A549 (cell line): ENCODE measurements around the gene SLC48A1. TPM values are rescaled to one million over a fixed set of nuclear protein-coding genes. Genes with fewer than 3 reads are reported as not detected.
A peak's percentile ranks its signal among the peaks of the same experiment; 100 is the strongest.

Experiments
- ATAC-seq, 2 experiments: fragments of 200-7000 bp in 1 of 2; fragments of >200 bp in 1 of 2; cut with Nextera tagmentation in 1 of 2; cut with Tn5 transposase in 1 of 2; 3 replicates each; pipeline versions ENCODE4 v1.8.0 to v1.9.1; 2018 to 2020; ENCODE audit warnings: mild to moderate bottlenecking in 1 of 2, moderate library complexity in 1 of 2
- CTCF ChIA-PET: fragments of 300-600 bp; sonication (Branson Sonifier 250); formaldehyde crosslinking; extraction: SDS; loops from one replicate; lab custom pipeline; 2021; ENCODE audit warnings: antibody characterized with exemption, inconsistent platforms; lab: Yijun Ruan, JAX
- POLR2A ChIA-PET: fragments of 350-600 bp; formaldehyde crosslinking; extraction: SDS; loops from one replicate; lab custom pipeline; 2021; ENCODE audit warnings: antibody characterized with exemption, inconsistent platforms; lab: Yijun Ruan, JAX
- DNase-seq, 2 experiments: peaks; one replicate each; pipeline versions ENCODE4 v3.0.0 to v3.0.0-alpha.2; 2011 to 2016; ENCODE audit warnings: low read depth in 1 of 2, low spot score in 1 of 2
- FAIRE-seq: peaks from 2 replicates; lab custom pipeline; 2011; peaks lifted over from hg19 to GRCh38; lab: Jason Lieb, UNC
- H3K27ac ChIP-seq, 2 experiments: fragments of >200 bp; sonication (Bioruptor Twin); formaldehyde crosslinking; 3 replicates each; pipeline ENCODE4 v1.5.1; 2016 to 2017
- H3K4me1 ChIP-seq: fragments of >200 bp; sonication (Bioruptor Twin); formaldehyde crosslinking; 3 replicates; pipeline ENCODE4 v1.6.1; 2016
- H3K4me2 ChIP-seq: fragments of >200 bp; sonication (Bioruptor Twin); formaldehyde crosslinking; 3 replicates; pipeline ENCODE4 v1.6.1; 2016
- H3K4me3 ChIP-seq: fragments of >200 bp; sonication (Bioruptor Twin); formaldehyde crosslinking; 3 replicates; pipeline ENCODE4 v1.5.1; 2016
- H3K9me3 ChIP-seq: fragments of >200 bp; sonication (Bioruptor Twin); formaldehyde crosslinking; 3 replicates; pipeline ENCODE4 v1.6.1; 2016
- CTCF ChIP-seq: fragments of >200 bp; sonication (Bioruptor Twin); formaldehyde crosslinking; IDR thresholded peaks from 3 replicates; pipeline ENCODE4 v1.5.1; 2016
- EHF ChIP-seq: fragments of 250-450 bp; sonication (Bioruptor Pico); IDR thresholded peaks from 2 replicates; pipeline ENCODE4 v1.5.0; 2020; ENCODE audit warnings: mild to moderate bottlenecking
- ESRRA ChIP-seq: fragments of 150-350 bp; IDR thresholded peaks from 2 replicates; pipeline ENCODE4 v1.6.1; 2014; ENCODE audit warnings: mild to moderate bottlenecking, low read length, borderline replicate concordance
- FOSB ChIP-seq: fragments of 250-450 bp; sonication (Bioruptor Pico); IDR thresholded peaks from 2 replicates; pipeline ENCODE4 v1.5.0; 2020; ENCODE audit warnings: mild to moderate bottlenecking, moderate library complexity
- FOXS1 ChIP-seq: fragments of 250-450 bp; sonication (Bioruptor Pico); IDR thresholded peaks from 2 replicates; pipeline ENCODE4 v1.5.0; 2020; ENCODE audit warnings: mild to moderate bottlenecking, moderate library complexity
- GATA3 ChIP-seq: IDR thresholded peaks from 2 replicates; pipeline ENCODE4 v1.6.1; 2012; ENCODE audit warnings: borderline replicate concordance
- HEYL ChIP-seq: fragments of 250-450 bp; sonication (Bioruptor Pico); IDR thresholded peaks from 2 replicates; pipeline ENCODE4 v1.8.0; 2021; ENCODE audit warnings: mild to moderate bottlenecking, moderate library complexity
- HOXB5 ChIP-seq: fragments of 250-450 bp; sonication (Bioruptor Pico); IDR thresholded peaks from 2 replicates; pipeline ENCODE4 v1.5.0; 2020; ENCODE audit warnings: mild to moderate bottlenecking, moderate library complexity
- JUNB ChIP-seq: fragments of >200 bp; sonication (Bioruptor Twin); formaldehyde crosslinking; IDR thresholded peaks from 2 replicates; pipeline ENCODE4 v1.6.1; 2016
- KDM1A ChIP-seq: fragments of 200-600 bp; sonication (generic); IDR thresholded peaks from 2 replicates; pipeline ENCODE4 v1.6.1; 2016; ENCODE audit warnings: low read depth, mild to moderate bottlenecking
- KDM5A ChIP-seq: fragments of 200-600 bp; sonication (generic); IDR thresholded peaks from 2 replicates; pipeline ENCODE4 v1.6.1; 2016; ENCODE audit warnings: antibody characterized with exemption, mild to moderate bottlenecking
- MAZ ChIP-seq: fragments of 150-350 bp; IDR thresholded peaks from 2 replicates; pipeline ENCODE4 v1.6.1; 2014; ENCODE audit warnings: antibody characterized with exemption, low read depth, low read length, borderline replicate concordance
- NR3C1 ChIP-seq: fragments of >200 bp; sonication (Bioruptor Twin); formaldehyde crosslinking; IDR thresholded peaks from 3 replicates; pipeline ENCODE4 v1.6.1; 2017
- PHF8 ChIP-seq: fragments of 200-600 bp; sonication (generic); IDR thresholded peaks from 2 replicates; pipeline ENCODE4 v1.6.1; 2016; ENCODE audit warnings: low read depth, mild to moderate bottlenecking, antibody characterized with exemption, moderate library complexity, borderline replicate concordance
- RAD21 ChIP-seq, 2 experiments: fragments of >200 bp in 1 of 2; sonication (Bioruptor Twin) in 1 of 2; formaldehyde crosslinking in 1 of 2; IDR thresholded peaks in 1 of 2; conservative IDR thresholded peaks in 1 of 2; 2 replicates in 1 of 2; 3 replicates in 1 of 2; pipeline ENCODE4 v1.6.1; 2012 to 2018; ENCODE audit warnings: inconsistent platforms in 1 of 2
- RARB ChIP-seq: fragments of 250-450 bp; sonication (Bioruptor Pico); IDR thresholded peaks from 2 replicates; pipeline ENCODE4 v1.8.0; 2021; ENCODE audit warnings: mild to moderate bottlenecking, moderate library complexity
- REST ChIP-seq: fragments of 200-600 bp; sonication (generic); IDR thresholded peaks from 2 replicates; pipeline ENCODE4 v1.6.1; 2016; ENCODE audit warnings: antibody characterized with exemption, mild to moderate bottlenecking, moderate library complexity
- RNF2 ChIP-seq: fragments of 200-600 bp; sonication (generic); IDR thresholded peaks from 2 replicates; pipeline ENCODE4 v1.6.1; 2016; ENCODE audit warnings: low read depth, mild to moderate bottlenecking, antibody characterized with exemption, moderate library complexity, borderline replicate concordance
- SMC3 ChIP-seq: fragments of >200 bp; sonication (Bioruptor Twin); formaldehyde crosslinking; IDR thresholded peaks from 3 replicates; pipeline ENCODE4 v1.6.1; 2018; ENCODE audit warnings: inconsistent platforms
- ZNF302 ChIP-seq: fragments of 250-450 bp; sonication (Bioruptor Pico); IDR thresholded peaks from 2 replicates; pipeline ENCODE4 v1.9.0; 2021; ENCODE audit warnings: inconsistent platforms, mild to moderate bottlenecking, moderate library complexity
- WGBS: methylation state at CpG from one replicate; pipeline ENCODE4 v1.1.6; 2017; ENCODE audit errors: missing lambda C conversion rate; 5-methylcytosine and 5-hydroxymethylcytosine counted together
- polyA plus RNA-seq, 4 experiments: library from polyadenylated mRNA; depleted of rRNA in 3 of 4; stranded (reverse); fragments of >200 nt; fragmentation: RNase III in 1 of 4; extraction: RNeasy Plus Mini Kit Qiagen cat#74134 plus additional on column Dnase treatment in 1 of 4; gene quantifications; 2 replicates in 3 of 4; 3 replicates in 1 of 4; pipeline ENCODE4 v1.2.3, GENCODE V29; 2011 to 2017
- TF ChIP-seq, protein P1 (sequence below): fragments of >200 bp; sonication (Bioruptor Twin); formaldehyde crosslinking; IDR thresholded peaks from 2 replicates; pipeline ENCODE4 v1.6.1; 2016

Gene SLC48A1
- polyA plus RNA-seq, 2 of the 4 experiments (the other 2 are of a cell fraction): 25.1 to 32.6 TPM

GRCh38 chr12:47740606-47741339 is 32.3 kb upstream of the SLC48A1 start:
- ATAC-seq (no peak), FAIRE-seq (no peak), DNase-seq (no peak)
- ChIA-PET CTCF (interaction anchor here (1.3 to 43.9 kb wide), 13 partner anchors 13 to 209 kb away, joined by 3 to 1399 read pairs (median 29); partner anchors contain the start of genes ENDOU, RAPGEF3, RPAP3 and SLC48A1), POLR2A (interaction anchor here (1.4 kb wide), 1 partner anchor 41 kb away, joined by 4 read pairs; no protein-coding TSS in a partner anchor)
- WGBS: 75% methylated on average over 19 of the region's 21 CpGs
- no peak for TF ChIP-seq HEYL (CRISPR knock-in tag)
- no peak for TF ChIP-seq RNF2
- no peak for TF ChIP-seq KDM1A
- TF ChIP-seq REST: no peak
- Histone ChIP-seq H3K4me2 (no peak overlapping the region), H3K4me1 (peaks cover 8% of the 10 kb centered on the region), H3K9me3 (no peaks in the 10 kb centered on the region), H3K27ac (peak overlapping the region in 1 of 2 experiments; percentile 19; a peak in 2 of 6 replicates), H3K4me3 (no peak overlapping the region)

GRCh38 chr12:47741340-47741703 is 31.7 kb upstream of the SLC48A1 start:
- H3K9me3 ChIP-seq: no peaks in the 10 kb centered on the region
- peak overlapping the region in 1 of 2 experiments; percentile 19; a peak in 2 of 6 replicates for H3K27ac ChIP-seq
- 0 out of 3 replicates have a peak overlapping the region, but pooled peaks have one; percentile 10 for H3K4me2 ChIP-seq
- peaks cover 8% of the 10 kb centered on the region for H3K4me1 ChIP-seq
- H3K4me3 ChIP-seq: no peak overlapping the region
- ChIA-PET POLR2A (interaction anchor here (1.4 to 2.0 kb wide), 2 partner anchors 18 to 41 kb away, joined by 4 to 5 read pairs; no protein-coding TSS in a partner anchor), CTCF (interaction anchor here (0.6 to 43.9 kb wide), 34 partner anchors 14 to 877 kb away, joined by 3 to 1399 read pairs (median 6); partner anchors contain the start of genes ENDOU, RAPGEF3, RPAP3 and SLC48A1)
- DNase-seq: no peak
- no peak for FAIRE-seq
- 25% methylated on average over 2 of the region's 4 CpGs for WGBS
- ATAC-seq: no peak
- no peak for TF ChIP-seq HOXB5 (CRISPR knock-in tag)
- TF ChIP-seq RARB (CRISPR knock-in tag): no peak
- no peak for TF ChIP-seq HEYL (CRISPR knock-in tag)
- TF ChIP-seq ZNF302 (CRISPR knock-in tag): no peak
- TF ChIP-seq KDM5A: no peak
- TF ChIP-seq MAZ: no peak
- no peak for TF ChIP-seq EHF (CRISPR knock-in tag)
- TF ChIP-seq GATA3: no peak
- no peak for TF ChIP-seq NR3C1
- TF ChIP-seq KDM1A: no peak
- TF ChIP-seq, protein P1, sequence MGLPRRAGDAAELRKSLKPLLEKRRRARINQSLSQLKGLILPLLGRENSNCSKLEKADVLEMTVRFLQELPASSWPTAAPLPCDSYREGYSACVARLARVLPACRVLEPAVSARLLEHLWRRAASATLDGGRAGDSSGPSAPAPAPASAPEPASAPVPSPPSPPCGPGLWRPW: no peak
- no peak for TF ChIP-seq ESRRA
- no peak for TF ChIP-seq FOXS1 (CRISPR knock-in tag)
- no peak for TF ChIP-seq FOSB (CRISPR knock-in tag)
- no peak for TF ChIP-seq PHF8

GRCh38 chr12:47742253-47742825 is 30.7 kb upstream of the SLC48A1 start:
- H3K27ac ChIP-seq: no peak overlapping the region
- H3K9me3 ChIP-seq: no peaks in the 10 kb centered on the region
- peak; percentile 12 to 75; a peak in 3 of 6 replicates for ATAC-seq
- H3K4me1 ChIP-seq: peaks cover 8% of the 10 kb centered on the region
- H3K4me3 ChIP-seq: no peak overlapping the region
- DNase-seq: peak; percentile 63 to 67
- WGBS: 28% methylated on average over 7 of the region's 7 CpGs
- H3K4me2 ChIP-seq: no peak overlapping the region
- POLR2A ChIA-PET: interaction anchor here (2.0 kb wide), 1 partner anchor 17 kb away, joined by 5 read pairs; no protein-coding TSS in a partner anchor
- CTCF ChIA-PET: interaction anchor here (0.6 to 43.9 kb wide), 43 partner anchors 14 to 963 kb away, joined by 3 to 1399 read pairs (median 5); partner anchors contain the start of genes ENDOU, RAPGEF3, RPAP3 and SLC48A1
- no peak for FAIRE-seq
- TF ChIP-seq REST (no peak), ESRRA (peak; percentile 99), GATA3 (0 out of 2 replicates have a peak, but pooled peaks have one; percentile 13), CTCF (peak; percentile 98), JUNB (no peak), RAD21 (conservative IDR thresholded peaks at IDR 0.05 in 1 of 2, IDR thresholded peaks at IDR 0.05 in 1 of 2) (peak; percentile 93 to 97), SMC3 (peak; percentile 94)
